Choroid plexus epithelial cell (primary cell): Measurements from ENCODE around the gene ZNF135.

Experiments
- DNase-seq: peaks from one replicate; pipeline ENCODE4 v3.0.0-alpha.2; 2010; ENCODE audit warnings: low read depth
- H3K4me3 ChIP-seq: 2 replicates; pipeline ENCODE4 v1.5.1; 2011; ENCODE audit warnings: low read depth, mild to moderate bottlenecking, control low read depth, low read length, moderate library complexity
- CTCF ChIP-seq: conservative IDR thresholded peaks from 2 replicates; pipeline ENCODE4 v1.5.1; 2011; ENCODE audit warnings: low read depth, mild to moderate bottlenecking, control low read depth, inconsistent platforms, low read length, moderate library complexity

The ZNF135 gene

GRCh38 chr19:58097781-58098681, 38.9 kb downstream of the ZNF135 start, which contains the start of gene ZSCAN18:
ZSCAN18 (minus strand) TSS chr19:58098231; CDS start chr19:58090267, 7,964 bp downstream.
- DNase-seq = peak; percentile 98
- TF ChIP-seq CTCF = no peak
- peak within 1 kb of the TSS; percentile 93 for H3K4me3 ChIP-seq

GRCh38 chr19:58098682-58098998, 39.6 kb downstream of the ZNF135 start:
- no peak for DNase-seq
- H3K4me3 ChIP-seq = peak overlapping the region; percentile 64
- no peak for TF ChIP-seq CTCF

- no peak for TF ChIP-seq CTCF
- H3K4me3 ChIP-seq = no peak overlapping the region
- DNase-seq = no peak
Observed at GRCh38 chr19:58107778-58108545, 48.9 kb downstream of the ZNF135 start.

- DNase-seq = no peak
- no peak overlapping the region for H3K4me3 ChIP-seq
- no peak for TF ChIP-seq CTCF
Observed at GRCh38 chr19:58108546-58108817, 49.4 kb downstream of the ZNF135 start.

GRCh38 chr19:58117841-58118575, 58.9 kb downstream of the ZNF135 start:
- no peak for TF ChIP-seq CTCF
- DNase-seq = no peak
- no peak overlapping the region for H3K4me3 ChIP-seq

GRCh38 chr19:58118979-58119733, 60.1 kb downstream of the ZNF135 start:
- DNase-seq = no peak
- TF ChIP-seq CTCF = no peak
- H3K4me3 ChIP-seq = no peak overlapping the region
